Stomach smooth muscle (tissue), 2 donors: ENCODE measurements around the gene SHB.
"Not testable (repeated sequence)": the region's sequence is repeated elsewhere in the genome, so short reads cannot be mapped to it uniquely, and the experiment has no call there.

Experiments used
- H3K27ac ChIP-seq: one replicate; pipeline ENCODE4 v1.7.0; 2013; ENCODE audit warnings: mild to moderate bottlenecking, low read length, inconsistent platforms
- H3K27me3 ChIP-seq, 2 donors: one replicate each; pipeline ENCODE4 v1.7.0; 2013; ENCODE audit warnings: low read length in 2 of 2; ENCODE audit not compliant: insufficient read depth in 2 of 2, control insufficient read depth in 1 of 2
- H3K36me3 ChIP-seq, 2 donors: one replicate each; pipeline ENCODE4 v1.7.0; 2013; ENCODE audit warnings: low read length in 2 of 2; ENCODE audit not compliant: control insufficient read depth in 2 of 2, insufficient read depth in 2 of 2
- H3K4me1 ChIP-seq: one replicate; pipeline ENCODE4 v1.7.0; 2013; ENCODE audit warnings: low read length; ENCODE audit not compliant: control insufficient read depth, insufficient read depth
- H3K4me3 ChIP-seq, 2 donors: one replicate each; pipeline ENCODE4 v1.7.0; 2013; ENCODE audit warnings: low read length in 2 of 2
- H3K9ac ChIP-seq, 2 donors: one replicate each; pipeline ENCODE4 v1.7.0; 2013; ENCODE audit warnings: low read length in 2 of 2, mild to moderate bottlenecking in 1 of 2
- H3K9me3 ChIP-seq, 2 donors: one replicate each; pipeline ENCODE4 v1.7.0; 2013; ENCODE audit warnings: low read length in 2 of 2; ENCODE audit not compliant: control insufficient read depth in 2 of 2
- donor health status: healthy.
- donor health status: Pancreatic carcinoma.

SHB gene

GRCh38 chr9:37911271-37911681 is 157.8 kb downstream of the SHB start:
- no peak overlapping the region for H3K27ac ChIP-seq
- H3K9ac ChIP-seq: no peak overlapping the region

GRCh38 chr9:37910271-37910670 is 158.8 kb downstream of the SHB start:
- Histone ChIP-seq H3K27ac (no peak overlapping the region), H3K36me3 (no peaks in the 10 kb centered on the region), H3K9me3 (no peaks in the 10 kb centered on the region), H3K4me1 (peaks cover 4% of the 10 kb centered on the region), H3K9ac (no peak overlapping the region), H3K4me3 (no peak overlapping the region), H3K27me3 (no peaks in the 10 kb centered on the region)

More at GRCh38 chr9:37911271-37911681, 157.8 kb downstream of the SHB start:
- Histone ChIP-seq H3K36me3 (no peaks in the 10 kb centered on the region), H3K4me1 (peaks cover 9% of the 10 kb centered on the region), H3K27me3 (no peaks in the 10 kb centered on the region), H3K4me3 (no peak overlapping the region), H3K9me3 (no peaks in the 10 kb centered on the region)

GRCh38 chr9:37909836-37910235 is 159.2 kb downstream of the SHB start:
- not testable (repeated sequence) for H3K4me3 ChIP-seq, H3K27me3 ChIP-seq, H3K4me1 ChIP-seq, H3K36me3 ChIP-seq, H3K27ac ChIP-seq, H3K9ac ChIP-seq, H3K9me3 ChIP-seq

- peaks cover 13% of the 10 kb centered on the region for H3K4me1 ChIP-seq
- H3K27ac ChIP-seq: no peak overlapping the region
- H3K9ac ChIP-seq: no peak overlapping the region
- no peaks in the 10 kb centered on the region for H3K9me3 ChIP-seq
- no peaks in the 10 kb centered on the region for H3K36me3 ChIP-seq
- no peak overlapping the region for H3K4me3 ChIP-seq
- H3K27me3 ChIP-seq: no peaks in the 10 kb centered on the region
Measured at GRCh38 chr9:37909326-37909725, 159.7 kb downstream of the SHB start.

- no peak overlapping the region for H3K9ac ChIP-seq
- H3K27ac ChIP-seq: no peak overlapping the region
- no peaks in the 10 kb centered on the region for H3K27me3 ChIP-seq
- no peaks in the 10 kb centered on the region for H3K9me3 ChIP-seq
- no peak overlapping the region for H3K4me3 ChIP-seq
- H3K4me1 ChIP-seq: peaks cover 15% of the 10 kb centered on the region
- no peaks in the 10 kb centered on the region for H3K36me3 ChIP-seq
Measured at GRCh38 chr9:37908698-37909186, 160.3 kb downstream of the SHB start.

GRCh38 chr9:37908283-37908682 is 160.7 kb downstream of the SHB start:
- H3K27ac ChIP-seq: no peak overlapping the region
- no peak overlapping the region for H3K9ac ChIP-seq
- no peaks in the 10 kb centered on the region for H3K9me3 ChIP-seq
- no peaks in the 10 kb centered on the region for H3K27me3 ChIP-seq
- no peak overlapping the region for H3K4me3 ChIP-seq
- H3K4me1 ChIP-seq: peaks cover 16% of the 10 kb centered on the region
- H3K36me3 ChIP-seq: no peaks in the 10 kb centered on the region

GRCh38 chr9:37906312-37907239 is 162.5 kb downstream of the SHB start:
- H3K4me3 ChIP-seq: no peak overlapping the region
- H3K27ac ChIP-seq: no peak overlapping the region
- no peak overlapping the region for H3K9ac ChIP-seq
- no peaks in the 10 kb centered on the region for H3K27me3 ChIP-seq
- H3K9me3 ChIP-seq: no peaks in the 10 kb centered on the region
- no peaks in the 10 kb centered on the region for H3K36me3 ChIP-seq
- H3K4me1 ChIP-seq: peaks cover 23% of the 10 kb centered on the region

- Histone ChIP-seq H3K9ac (no peak overlapping the region), H3K4me3 (no peak overlapping the region), H3K9me3 (no peaks in the 10 kb centered on the region), H3K27me3 (no peaks in the 10 kb centered on the region), H3K27ac (no peak overlapping the region), H3K4me1 (peaks cover 23% of the 10 kb centered on the region), H3K36me3 (peaks cover 0 to 1% of the 10 kb centered on the region in 2 donors)
Measured at GRCh38 chr9:37905776-37906175, 163.3 kb downstream of the SHB start.

GRCh38 chr9:37905131-37905505 is 163.9 kb downstream of the SHB start:
- H3K36me3 ChIP-seq: peaks cover 0 to 2% of the 10 kb centered on the region in 2 donors
- H3K4me3 ChIP-seq: peak overlapping the region; percentile 87 to 92
- H3K9ac ChIP-seq: peak overlapping the region; percentile 88
- H3K9me3 ChIP-seq: no peaks in the 10 kb centered on the region
- H3K27ac ChIP-seq: peak overlapping the region; percentile 80
- H3K4me1 ChIP-seq: peaks cover 23% of the 10 kb centered on the region
- no peaks in the 10 kb centered on the region for H3K27me3 ChIP-seq

GRCh38 chr9:37904445-37905130 is 164.4 kb downstream of the SHB start:
- Histone ChIP-seq H3K9me3 (no peaks in the 10 kb centered on the region), H3K9ac (peak overlapping the region; percentile 88), H3K27ac (peak overlapping the region; percentile 80), H3K4me3 (peak overlapping the region; percentile 87 to 92), H3K27me3 (no peaks in the 10 kb centered on the region), H3K36me3 (peaks cover 0 to 2% of the 10 kb centered on the region in 2 donors), H3K4me1 (peaks cover 23% of the 10 kb centered on the region)
